Upper lobe of left lung (tissue), 6 donors: ENCODE results near the gene EPHA2. TPM values are rescaled to one million over a fixed set of nuclear protein-coding genes. Genes with fewer than 3 reads are reported as not detected.

ENCODE experiments used
- ATAC-seq, 2 donors: fragments of 200-7000 bp; cut with Tn5 transposase; one replicate each; pipeline ENCODE4 v1.9.1; 2022; ENCODE audit warnings: mild to moderate bottlenecking in 2 of 2, moderate library complexity in 2 of 2; ENCODE audit not compliant: low FRiP score in 2 of 2
- DNase-seq, 2 donors: peaks; one replicate each; pipeline ENCODE4 v3.0.0-alpha.2; 2019 to 2020
- H3K27ac ChIP-seq, 4 donors: fragments of 200-600 bp; sonication (generic); one replicate each; pipeline ENCODE4 v1.5.1; 2016 to 2019
- H3K27me3 ChIP-seq, 4 donors: fragments of 200-600 bp; sonication (generic); one replicate each; pipeline ENCODE4 v1.5.1; 2017 to 2019
- H3K36me3 ChIP-seq, 4 donors: fragments of 200-600 bp; sonication (generic); one replicate each; pipeline ENCODE4 v1.5.1; 2016 to 2019
- H3K4me1 ChIP-seq, 4 donors: fragments of 200-600 bp; sonication (generic); one replicate each; pipeline ENCODE4 v1.5.1; 2018 to 2019
- H3K4me3 ChIP-seq, 4 donors: fragments of 200-600 bp; sonication (generic); one replicate each; pipeline ENCODE4 v1.5.1; 2017 to 2019; ENCODE audit warnings: mild to moderate bottlenecking in 2 of 4, moderate library complexity in 1 of 4
- H3K9me3 ChIP-seq, 4 donors: fragments of 200-600 bp; sonication (generic); one replicate each; pipeline ENCODE4 v1.5.1; 2018 to 2019
- EP300 ChIP-seq, 4 donors: sonication (generic); formaldehyde crosslinking; IDR thresholded peaks; one replicate each; pipeline ENCODE4 v1.5.1; 2017; ENCODE audit warnings: antibody characterized with exemption in 4 of 4, control low read depth in 2 of 4
- POLR2A ChIP-seq, 4 donors: fragments of 450-650 bp; IDR thresholded peaks; one replicate each; pipeline ENCODE4 v1.5.1; 2016 to 2017; ENCODE audit warnings: antibody characterized with exemption in 4 of 4, mild to moderate bottlenecking in 2 of 4
- POLR2AphosphoS5 ChIP-seq, 2 donors: sonication (generic); formaldehyde crosslinking; IDR thresholded peaks; one replicate each; pipeline ENCODE4 v1.5.1; 2017; ENCODE audit warnings: antibody characterized with exemption in 2 of 2
- WGBS, 2 donors: methylation state at CpG; one replicate each; pipeline ENCODE4 v1.1.5; 2017 to 2018; 5-methylcytosine and 5-hydroxymethylcytosine counted together
- total RNA-seq, 6 donors: library from RNA; depleted of rRNA in 4 of 6; stranded (reverse); fragments of >200 nt in 4 of 6; gene quantifications; one replicate each; pipeline versions ENCODE4 v1.1.0 to v1.2.1, GENCODE V29; 2016 to 2021
- TF ChIP-seq, protein P1 (sequence below), 6 experiments: fragments of 450-650 bp in 4 of 6; fragments of 200-600 bp in 2 of 6; sonication (generic) in 2 of 6; IDR thresholded peaks; one replicate each; pipeline ENCODE4 v1.5.1; 2016 to 2019; ENCODE audit warnings: antibody characterized with exemption in 6 of 6
- donor health status: DM: no; HTN: no; CAD: no; lungs with moderate emphysema.
- donor health status: DM: no; HTN: yes; CAD: no; lungs with severe emphysema.

EPHA2 gene
- total RNA-seq, 6 donors from 2014 or later: 21.0 to 66.3 (median 38.7) TPM

DNA sequence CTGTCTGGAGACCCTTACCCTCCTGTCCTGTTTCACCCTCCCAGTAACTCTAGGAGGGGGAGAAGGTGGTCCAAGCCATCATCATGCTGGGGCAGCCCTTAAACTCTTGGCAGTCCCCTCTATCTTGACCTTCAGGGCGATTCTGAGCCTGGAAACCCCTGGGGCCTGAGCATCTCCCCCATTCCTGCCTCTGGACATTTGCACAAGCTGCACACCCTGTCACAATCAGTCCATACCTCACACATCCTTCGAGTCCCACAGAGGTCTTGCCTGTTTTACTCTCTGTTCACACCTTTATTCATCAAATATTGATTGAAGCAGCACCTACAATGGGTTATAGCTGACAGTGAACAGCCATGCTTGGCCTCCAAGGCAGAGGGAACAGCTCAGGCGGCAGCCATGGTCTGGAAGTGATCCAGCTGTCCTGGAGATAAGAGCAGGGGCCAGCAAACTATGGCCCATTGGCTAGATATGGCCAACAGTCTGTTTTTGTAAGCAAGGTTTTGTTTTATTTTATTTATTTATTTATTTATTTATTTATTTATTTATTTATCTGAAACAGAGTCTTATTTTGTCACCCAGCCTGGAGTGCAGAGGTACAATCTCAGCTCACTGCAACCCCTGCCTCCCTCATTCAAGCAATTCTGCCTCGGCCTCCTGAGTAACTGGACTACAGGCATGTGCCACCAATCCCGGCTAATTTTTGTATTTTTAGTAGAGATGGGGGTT lies 75.3 kb downstream of the EPHA2 start:
- peaks cover 5 to 14% (median 6%) of the 10 kb centered on the region in 4 donors for H3K4me1 ChIP-seq
- H3K4me3 ChIP-seq: no peak overlapping the region
- DNase-seq (no peak), ATAC-seq (no peak)
- H3K9me3 ChIP-seq: no peaks in the 10 kb centered on the region
- 91 to 94% methylated on average over 5 of the region's 5 CpGs for WGBS, 2 donors
- TF ChIP-seq EP300 (IDR thresholded peaks at IDR 0.05) (no peak), POLR2A (IDR thresholded peaks at IDR 0.05) (no peak), POLR2AphosphoS5 (IDR thresholded peaks at IDR 0.05) (no peak)
- TF ChIP-seq, protein P1, sequence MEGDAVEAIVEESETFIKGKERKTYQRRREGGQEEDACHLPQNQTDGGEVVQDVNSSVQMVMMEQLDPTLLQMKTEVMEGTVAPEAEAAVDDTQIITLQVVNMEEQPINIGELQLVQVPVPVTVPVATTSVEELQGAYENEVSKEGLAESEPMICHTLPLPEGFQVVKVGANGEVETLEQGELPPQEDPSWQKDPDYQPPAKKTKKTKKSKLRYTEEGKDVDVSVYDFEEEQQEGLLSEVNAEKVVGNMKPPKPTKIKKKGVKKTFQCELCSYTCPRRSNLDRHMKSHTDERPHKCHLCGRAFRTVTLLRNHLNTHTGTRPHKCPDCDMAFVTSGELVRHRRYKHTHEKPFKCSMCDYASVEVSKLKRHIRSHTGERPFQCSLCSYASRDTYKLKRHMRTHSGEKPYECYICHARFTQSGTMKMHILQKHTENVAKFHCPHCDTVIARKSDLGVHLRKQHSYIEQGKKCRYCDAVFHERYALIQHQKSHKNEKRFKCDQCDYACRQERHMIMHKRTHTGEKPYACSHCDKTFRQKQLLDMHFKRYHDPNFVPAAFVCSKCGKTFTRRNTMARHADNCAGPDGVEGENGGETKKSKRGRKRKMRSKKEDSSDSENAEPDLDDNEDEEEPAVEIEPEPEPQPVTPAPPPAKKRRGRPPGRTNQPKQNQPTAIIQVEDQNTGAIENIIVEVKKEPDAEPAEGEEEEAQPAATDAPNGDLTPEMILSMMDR (IDR thresholded peaks at IDR 0.05): no peak
- H3K36me3 ChIP-seq: no peaks in the 10 kb centered on the region
- H3K27me3 ChIP-seq: no peaks in the 10 kb centered on the region
- no peak overlapping the region for H3K27ac ChIP-seq

DNA sequence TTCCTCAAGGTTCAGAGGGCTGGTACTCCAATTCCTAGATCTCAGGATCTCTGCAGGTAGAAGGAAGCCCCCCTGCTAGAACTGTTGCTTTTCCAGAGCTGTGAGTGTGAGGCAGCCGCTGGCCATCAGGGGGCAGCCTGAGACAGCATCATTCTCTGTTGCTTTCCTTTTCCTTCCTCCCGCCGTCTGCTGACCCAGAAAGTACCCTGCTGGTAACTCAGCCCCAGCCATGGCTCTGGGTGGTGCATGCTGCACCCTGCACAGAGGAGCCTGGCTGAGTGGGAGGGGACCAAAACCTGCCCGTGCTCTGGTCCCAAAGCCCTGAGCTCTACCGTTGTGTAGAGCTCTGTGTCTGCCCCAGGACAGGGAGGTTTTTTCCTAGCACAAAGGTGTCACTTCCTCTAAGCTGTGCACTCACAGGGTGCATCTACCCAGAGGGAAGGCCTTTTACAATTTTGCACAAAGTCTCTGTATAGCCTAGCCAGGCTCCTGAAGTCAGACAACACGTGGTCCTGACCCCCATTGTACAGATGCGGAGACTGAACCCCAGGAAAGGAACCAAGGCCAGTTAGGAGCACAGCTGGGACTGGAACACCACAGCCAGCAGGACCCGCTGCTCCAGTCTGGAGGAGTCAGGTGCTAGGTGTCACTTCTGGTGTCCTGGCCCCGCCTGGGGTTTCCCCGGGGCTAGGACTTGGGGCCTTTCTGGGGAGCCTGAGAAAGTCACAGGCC lies 76.8 kb downstream of the EPHA2 start:
- TF ChIP-seq EP300 (IDR thresholded peaks at IDR 0.05): no peak
- TF ChIP-seq, protein P1 (IDR thresholded peaks at IDR 0.05): peak; percentile 86 to 95 (median 92)
- no peak overlapping the region for H3K27ac ChIP-seq
- 0 to 33% methylated on average over 5 to 10 of the region's 10 CpGs for WGBS, 2 donors
- H3K4me1 ChIP-seq: peaks cover 5 to 14% (median 6%) of the 10 kb centered on the region in 4 donors
- peak overlapping the region in 1 of 4 donors; percentile 20 for H3K4me3 ChIP-seq
- H3K27me3 ChIP-seq: no peaks in the 10 kb centered on the region
- ATAC-seq: peak; percentile 78 to 85
- H3K9me3 ChIP-seq: no peaks in the 10 kb centered on the region
- DNase-seq: peak; percentile 70 to 84
- no peaks in the 10 kb centered on the region for H3K36me3 ChIP-seq

DNA sequence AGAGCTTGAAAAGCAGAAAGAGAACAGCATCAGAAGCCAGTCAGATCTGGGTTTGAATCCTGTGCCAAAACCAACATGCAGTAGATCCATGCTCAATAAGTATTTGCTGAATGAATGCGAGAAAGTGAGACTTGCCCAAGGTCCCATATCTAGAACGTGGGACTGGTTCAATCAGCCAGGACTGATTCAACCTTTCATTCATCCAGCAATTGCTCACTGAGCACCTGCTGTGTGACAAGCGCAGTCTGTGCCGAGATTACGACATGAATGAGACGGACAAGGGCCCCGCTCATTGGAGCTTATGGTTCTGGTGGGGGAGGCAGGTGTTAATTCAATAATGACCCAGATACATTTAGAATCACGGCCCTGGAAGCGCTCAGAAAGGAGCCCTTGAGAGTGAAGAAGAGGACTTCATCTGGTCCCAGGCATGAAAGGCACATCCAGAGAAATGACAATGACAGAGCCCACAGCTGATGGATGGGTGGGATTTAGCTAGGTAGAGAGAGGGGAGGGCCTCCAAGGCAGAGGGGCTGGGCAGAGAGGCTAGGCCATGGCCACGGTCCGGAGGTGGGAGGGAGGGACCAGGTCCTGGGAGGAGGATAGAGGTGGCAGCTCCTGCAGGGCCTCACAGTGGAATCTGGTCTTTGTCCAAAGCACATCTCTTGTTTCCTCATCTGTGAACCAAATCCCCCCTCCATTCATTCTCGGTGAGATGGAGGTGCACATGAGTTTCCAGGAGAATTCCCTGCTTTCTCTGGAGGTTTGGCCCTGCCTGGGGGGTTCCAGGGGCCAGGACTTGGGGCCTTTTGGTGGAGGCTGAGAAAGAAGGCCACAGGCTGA lies 78.2 kb downstream of the EPHA2 start:
- H3K27ac ChIP-seq: no peak overlapping the region
- no peak for ATAC-seq
- H3K27me3 ChIP-seq: peaks cover 0 to 8% (median 7%) of the 10 kb centered on the region in 4 donors
- TF ChIP-seq POLR2AphosphoS5 (IDR thresholded peaks at IDR 0.05) (no peak), POLR2A (IDR thresholded peaks at IDR 0.05) (no peak)
- TF ChIP-seq, protein P1 (IDR thresholded peaks at IDR 0.05): no peak
- H3K36me3 ChIP-seq: no peaks in the 10 kb centered on the region
- no peak overlapping the region for H3K4me3 ChIP-seq
- no peaks in the 10 kb centered on the region for H3K9me3 ChIP-seq
- no peak for DNase-seq
- peaks cover 13 to 24% (median 17%) of the 10 kb centered on the region in 4 donors for H3K4me1 ChIP-seq
- 86% methylated on average over 12 of the region's 12 CpGs for WGBS, 2 donors

DNA sequence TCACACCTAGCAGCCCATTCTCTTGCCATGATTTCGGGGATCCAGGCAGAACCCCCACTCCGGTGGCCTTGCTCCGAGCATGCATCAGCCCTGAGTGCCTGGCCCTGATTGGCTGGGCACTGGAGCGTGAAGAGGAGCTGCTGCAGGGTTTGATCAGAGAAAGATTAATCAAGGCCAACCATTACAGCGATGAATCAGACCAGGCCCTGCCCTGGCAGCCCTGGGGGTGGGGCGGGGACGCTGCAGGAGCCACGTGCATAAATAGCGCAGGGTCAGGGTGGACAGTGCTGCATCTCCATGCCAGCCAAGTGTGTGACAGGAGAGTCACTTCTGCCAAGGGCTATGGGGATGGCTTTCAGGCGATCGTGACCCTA lies 79.0 kb downstream of the EPHA2 start:
- ATAC-seq (no peak), DNase-seq (no peak)
- Histone ChIP-seq H3K4me1 (peaks cover 13 to 22% (median 17%) of the 10 kb centered on the region in 4 donors), H3K36me3 (no peaks in the 10 kb centered on the region), H3K9me3 (no peaks in the 10 kb centered on the region), H3K27ac (no peak overlapping the region), H3K27me3 (peaks cover 0 to 11% (median 8%) of the 10 kb centered on the region in 4 donors), H3K4me3 (no peak overlapping the region)
- 91 to 92% methylated on average over 8 to 9 of the region's 11 CpGs for WGBS, 2 donors
- TF ChIP-seq, protein P1 (IDR thresholded peaks at IDR 0.05): no peak
- no peak for TF ChIP-seq POLR2A (IDR thresholded peaks at IDR 0.05)
- no peak for TF ChIP-seq POLR2AphosphoS5 (IDR thresholded peaks at IDR 0.05)
- no peak for TF ChIP-seq EP300 (IDR thresholded peaks at IDR 0.05)
